H1 (cell line): ENCODE measurements around the gene ZNF484. TPM values are rescaled to one million over a fixed set of nuclear protein-coding genes. Genes with fewer than 3 reads are reported as not detected.
"Not testable (repeated sequence)": the region's sequence is repeated elsewhere in the genome, so short reads cannot be mapped to it uniquely, and the experiment has no call there.

Experiments used
- CTCF ChIA-PET: fragments of 300-600 bp; sonication (Branson Sonifier 250); formaldehyde crosslinking; loops from one replicate; lab custom pipeline; 2021; ENCODE audit not compliant: partially characterized antibody; lab: Charles Lee
- POLR2A ChIA-PET: fragments of 300-600 bp; sonication (Branson Sonifier 250); formaldehyde crosslinking; loops from one replicate; lab custom pipeline; 2021; ENCODE audit warnings: inconsistent platforms; ENCODE audit not compliant: partially characterized antibody; lab: Charles Lee
- DNase-seq, 2 experiments: peaks; one replicate each; pipeline versions ENCODE4 v3.0.0 to v3.0.0-alpha.2; 2010 to 2022; ENCODE audit warnings: low spot score in 2 of 2, low read depth in 1 of 2, mixed read lengths in 1 of 2
- FAIRE-seq: peaks from 2 replicates; lab custom pipeline; 2011; peaks lifted over from hg19 to GRCh38; lab: Jason Lieb, UNC
- H2AFZ ChIP-seq: 2 replicates; pipeline ENCODE4 v1.8.1; 2012; ENCODE audit warnings: low read length, inconsistent platforms
- H2AK5ac ChIP-seq: 2 replicates; pipeline ENCODE4 v1.6.1; 2013; ENCODE audit warnings: low read depth, low read length
- H2BK120ac ChIP-seq: replicated peaks from 2 replicates; pipeline ENCODE3; 2013; ENCODE audit warnings: low read depth, low read length, inconsistent platforms
- H2BK12ac ChIP-seq: 2 replicates; pipeline ENCODE4 v1.6.1; 2013; ENCODE audit warnings: low read depth, low read length
- H2BK15ac ChIP-seq: 2 replicates; pipeline ENCODE4 v1.6.1; 2013; ENCODE audit warnings: low read length
- H2BK20ac ChIP-seq: 2 replicates; pipeline ENCODE4 v1.6.1; 2013; ENCODE audit warnings: low read length
- H2BK5ac ChIP-seq: 2 replicates; pipeline ENCODE4 v1.6.1; 2013; ENCODE audit warnings: low read depth, low read length
- H3K14ac ChIP-seq: 2 replicates; pipeline ENCODE4 v1.6.1; 2013; ENCODE audit warnings: inconsistent platforms; ENCODE audit not compliant: insufficient read length
- H3K18ac ChIP-seq: 2 replicates; pipeline ENCODE4 v1.6.1; 2013; ENCODE audit warnings: low read length; ENCODE audit errors: extremely low read depth
- H3K23ac ChIP-seq: 2 replicates; pipeline ENCODE4 v1.6.1; 2013; ENCODE audit warnings: inconsistent platforms; ENCODE audit not compliant: insufficient read length
- H3K23me2 ChIP-seq: 2 replicates; pipeline ENCODE4 v1.6.1; 2013; ENCODE audit warnings: low read depth, low read length
- H3K27ac ChIP-seq: 2 replicates; pipeline ENCODE4 v1.6.1; 2011; ENCODE audit warnings: low read depth, low read length, inconsistent platforms
- H3K27me3 ChIP-seq, 4 experiments: replicated peaks in 1 of 4; 1 replicate in 1 of 4; 2 replicates in 3 of 4; pipeline versions ENCODE4 v1.6.1 to v1.8.1; 2011 to 2013; ENCODE audit warnings: low read length in 3 of 4, mild to moderate bottlenecking in 3 of 4, inconsistent platforms in 2 of 4, mixed read lengths in 2 of 4, moderate library complexity in 1 of 4; ENCODE audit not compliant: control insufficient read depth in 3 of 4, insufficient read depth in 3 of 4; ENCODE audit errors: extremely low read depth in 1 of 4
- H3K36me3 ChIP-seq, 4 experiments: 2 replicates each; pipeline versions ENCODE4 v1.6.1 to v1.8.1; 2011 to 2013; ENCODE audit warnings: mild to moderate bottlenecking in 4 of 4, low read length in 3 of 4, moderate library complexity in 2 of 4, control low read depth in 1 of 4, inconsistent platforms in 1 of 4; ENCODE audit not compliant: insufficient read depth in 4 of 4, control insufficient read depth in 2 of 4
- H3K4ac ChIP-seq: replicated peaks from 2 replicates; pipeline ENCODE3; 2013; ENCODE audit warnings: low read length, low read depth, mixed read lengths, inconsistent platforms; ENCODE audit not compliant: insufficient read length
- H3K4me1 ChIP-seq, 4 experiments: replicated peaks in 1 of 4; 1 replicate in 1 of 4; 2 replicates in 3 of 4; pipeline versions ENCODE4 v1.6.1 to v1.8.1; 2011 to 2013; ENCODE audit warnings: low read length in 3 of 4, inconsistent platforms in 2 of 4, mixed read lengths in 1 of 4; ENCODE audit not compliant: insufficient read depth in 4 of 4, control insufficient read depth in 3 of 4
- H3K4me2 ChIP-seq, 2 experiments: 2 replicates each; pipeline versions ENCODE4 v1.6.1 to v1.8.1; 2011 to 2013; ENCODE audit warnings: low read depth in 2 of 2, low read length in 2 of 2, control low read depth in 1 of 2, inconsistent platforms in 1 of 2, mild to moderate bottlenecking in 1 of 2; ENCODE audit not compliant: insufficient read depth in 1 of 2
- H3K4me3 ChIP-seq, 4 experiments: fragments of 200-600, 300-600 bp in 1 of 4; sonication (generic), shearing (Covaris generic), sonication (Bioruptor Twin) in 1 of 4; 2 replicates each; pipeline versions ENCODE4 v1.5.1 to v1.8.1; 2011 to 2016; ENCODE audit warnings: low read length in 4 of 4, low read depth in 3 of 4, control low read depth in 2 of 4, inconsistent platforms in 2 of 4, mild to moderate bottlenecking in 2 of 4, mixed read lengths in 1 of 4, moderate library complexity in 1 of 4; ENCODE audit not compliant: insufficient read depth in 2 of 4; ENCODE audit errors: extremely low read depth in 1 of 4
- H3K56ac ChIP-seq: replicated peaks from 2 replicates; pipeline ENCODE3; 2013; ENCODE audit warnings: low read depth, mild to moderate bottlenecking, mixed read lengths, low read length, inconsistent platforms; ENCODE audit not compliant: insufficient read length
- H3K79me1 ChIP-seq: 2 replicates; pipeline ENCODE4 v1.6.1; 2013; ENCODE audit warnings: low read depth, low read length, control low read depth
- H3K79me2 ChIP-seq, 2 experiments: 2 replicates each; pipeline versions ENCODE4 v1.6.1 to v1.8.1; 2012 to 2013; ENCODE audit warnings: low read length in 2 of 2, mild to moderate bottlenecking in 2 of 2, inconsistent platforms in 1 of 2; ENCODE audit not compliant: insufficient read depth in 2 of 2, control insufficient read depth in 1 of 2
- H3K9ac ChIP-seq, 4 experiments: replicated peaks in 1 of 4; 1 replicate in 1 of 4; 2 replicates in 3 of 4; pipeline versions ENCODE4 v1.6.1 to v1.8.1; 2011 to 2013; ENCODE audit warnings: low read depth in 3 of 4, low read length in 3 of 4, control low read depth in 2 of 4, mild to moderate bottlenecking in 2 of 4, moderate library complexity in 2 of 4, inconsistent platforms in 1 of 4; ENCODE audit errors: extremely low read depth in 1 of 4
- H3K9me3 ChIP-seq, 2 experiments: 2 replicates each; pipeline versions ENCODE4 v1.6.1 to v1.8.1; 2012 to 2013; ENCODE audit warnings: mild to moderate bottlenecking in 2 of 2, moderate library complexity in 2 of 2, control low read depth in 1 of 2, inconsistent platforms in 1 of 2, low read depth in 1 of 2, low read length in 1 of 2, mixed read lengths in 1 of 2; ENCODE audit not compliant: insufficient read depth in 2 of 2
- H4K20me1 ChIP-seq, 2 experiments: replicated peaks in 1 of 2; 2 replicates each; pipeline versions ENCODE3 to v1.8.1; 2011 to 2013; ENCODE audit warnings: inconsistent platforms in 2 of 2, low read length in 2 of 2, mild to moderate bottlenecking in 1 of 2; ENCODE audit not compliant: insufficient read depth in 2 of 2, control insufficient read depth in 1 of 2
- H4K5ac ChIP-seq: 2 replicates; pipeline ENCODE4 v1.6.1; 2013; ENCODE audit warnings: low read length, low read depth, mixed read lengths, inconsistent platforms; ENCODE audit not compliant: insufficient read length
- H4K8ac ChIP-seq: 2 replicates; pipeline ENCODE4 v1.8.0; 2013; ENCODE audit warnings: mild to moderate bottlenecking, moderate library complexity, low read length, inconsistent platforms; ENCODE audit not compliant: insufficient read depth; ENCODE audit errors: extremely low read depth
- H4K91ac ChIP-seq: replicated peaks from 2 replicates; pipeline ENCODE3; 2013; ENCODE audit warnings: low read length, mixed read lengths, inconsistent platforms; ENCODE audit not compliant: insufficient read length
- WGBS, 2 experiments: shearing (Covaris generic) in 1 of 2; methylation state at CpG; one replicate each; pipeline versions ENCODE4 v1.1.6 to v1.1.7; 2013 to 2015; ENCODE audit warnings: low lambda C conversion rate in 2 of 2, mixed read lengths in 2 of 2, inconsistent platforms in 1 of 2, low coverage in 1 of 2, missing lambda C conversion rate in 1 of 2; ENCODE audit not compliant: insufficient replicate concordance in 2 of 2, insufficient coverage in 1 of 2, insufficient read length in 1 of 2; ENCODE audit errors: extremely low coverage in 1 of 2, missing lambda C conversion rate in 1 of 2; 5-methylcytosine and 5-hydroxymethylcytosine counted together
- polyA plus RNA-seq, 7 experiments: library from polyadenylated mRNA; depleted of rRNA in 3 of 7; stranded (reverse) in 5 of 7; unstranded in 2 of 7; fragments of >200 nt in 5 of 7; fragments of 200-250 nt in 2 of 7; gene quantifications; 1 replicate in 5 of 7; 2 replicates in 1 of 7; 4 replicates in 1 of 7; pipeline versions ENCODE4 v1.2.1 to v1.2.3, GENCODE V29; 2011 to 2013; ENCODE audit warnings: missing spikeins in 2 of 7, mixed read lengths in 2 of 7
- total RNA-seq: library from RNA; stranded (reverse); fragmentation: NEBNext Ultra II Directional; extraction: Animal tissue kit (Norgen Biotek cat#: 25700); gene quantifications from 2 replicates; pipeline ENCODE4 v1.2.1, GENCODE V29; 2021

Gene ZNF484
- total and polyA plus RNA-seq, 2 of the 8 experiments (the other 6 are each of a cell fraction or from before 2014, with no cell fraction given) = 1.3 to 11.5 TPM

- H3K56ac ChIP-seq, H3K4ac ChIP-seq, H4K5ac ChIP-seq, H3K4me2 ChIP-seq, H3K18ac ChIP-seq, H2AFZ ChIP-seq, H2BK12ac ChIP-seq, H2AK5ac ChIP-seq, H3K79me2 ChIP-seq, H3K23ac ChIP-seq, H4K20me1 ChIP-seq, H3K4me1 ChIP-seq, H2BK120ac ChIP-seq, H2BK5ac ChIP-seq, FAIRE-seq, H4K8ac ChIP-seq, H2BK20ac ChIP-seq, H3K9ac ChIP-seq, H3K79me1 ChIP-seq, H3K14ac ChIP-seq, H3K27ac ChIP-seq, DNase-seq, H3K36me3 ChIP-seq, H3K4me3 ChIP-seq, H3K23me2 ChIP-seq, H4K91ac ChIP-seq, H2BK15ac ChIP-seq, H3K27me3 ChIP-seq, H3K9me3 ChIP-seq: not testable (repeated sequence)
- CTCF ChIA-PET = interaction anchor here (0.9 to 1.0 kb wide), 2 partner anchors 11 to 244 kb away, joined by 3 to 4 read pairs; no protein-coding TSS in a partner anchor
- POLR2A ChIA-PET = interaction anchor here (0.6 kb wide), 1 partner anchor 342 kb away, joined by 3 read pairs; no protein-coding TSS in a partner anchor
- 83% methylated on average over 1 of the region's 1 CpG; no CpG with 5 or more reads in 1 of the 2 experiments for WGBS, 2 experiments
These were observed 57.9 kb downstream of the ZNF484 start for GRCh38 chr9:92819898-92820297.
